GM19395 (cell line): Measurements from ENCODE around the gene CTCF.
A peak's percentile ranks its signal among the peaks of the same experiment; 100 is the strongest.

Experiments
- ATAC-seq: cut with Tn5 transposase; IDR thresholded peaks from one replicate; pipeline ENCODE4 v1.9.1; 2021; ENCODE audit warnings: mild to moderate bottlenecking, moderate library complexity; ENCODE audit not compliant: unreplicated experiment

CTCF gene

DNA sequence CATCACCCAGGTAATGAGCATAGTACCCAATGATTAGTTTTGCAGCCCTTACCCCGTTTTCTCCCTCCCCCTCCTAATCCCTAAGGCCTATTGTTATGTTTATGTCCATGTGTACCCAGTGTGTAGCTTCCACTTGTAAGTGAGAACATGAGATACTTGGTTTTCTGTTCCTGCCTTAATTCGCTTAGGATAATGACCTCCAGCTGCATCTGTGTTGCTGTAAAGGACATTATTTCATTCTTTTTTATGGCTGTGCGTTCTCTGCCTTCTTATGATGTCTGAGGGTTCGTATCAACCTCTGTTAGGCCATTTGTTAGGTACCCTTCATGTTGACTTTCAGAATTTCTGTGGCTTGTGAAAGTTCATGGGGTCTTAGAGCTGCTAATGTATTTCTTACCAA lies 31.0 kb downstream of the CTCF start:
- ATAC-seq, result no peak

DNA sequence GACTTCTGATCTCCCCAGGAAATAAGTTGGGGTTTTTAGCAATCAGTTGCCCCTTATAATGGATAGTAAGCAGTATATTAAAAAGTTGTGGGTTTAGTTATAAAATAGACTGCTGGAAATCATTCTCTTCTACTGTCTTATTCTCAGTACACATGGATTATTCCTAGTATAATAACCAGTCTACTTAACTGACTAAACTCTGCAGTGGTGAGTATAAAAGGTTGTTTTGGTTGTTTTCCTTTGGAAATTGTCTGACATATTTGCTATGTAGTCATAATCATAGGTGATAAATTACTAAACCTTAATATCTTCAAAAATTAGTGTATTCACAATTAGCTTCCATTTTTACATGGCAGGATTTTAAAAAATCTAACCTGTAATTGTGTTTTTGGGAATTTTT lies 31.4 kb downstream of the CTCF start:
- no peak for ATAC-seq

DNA sequence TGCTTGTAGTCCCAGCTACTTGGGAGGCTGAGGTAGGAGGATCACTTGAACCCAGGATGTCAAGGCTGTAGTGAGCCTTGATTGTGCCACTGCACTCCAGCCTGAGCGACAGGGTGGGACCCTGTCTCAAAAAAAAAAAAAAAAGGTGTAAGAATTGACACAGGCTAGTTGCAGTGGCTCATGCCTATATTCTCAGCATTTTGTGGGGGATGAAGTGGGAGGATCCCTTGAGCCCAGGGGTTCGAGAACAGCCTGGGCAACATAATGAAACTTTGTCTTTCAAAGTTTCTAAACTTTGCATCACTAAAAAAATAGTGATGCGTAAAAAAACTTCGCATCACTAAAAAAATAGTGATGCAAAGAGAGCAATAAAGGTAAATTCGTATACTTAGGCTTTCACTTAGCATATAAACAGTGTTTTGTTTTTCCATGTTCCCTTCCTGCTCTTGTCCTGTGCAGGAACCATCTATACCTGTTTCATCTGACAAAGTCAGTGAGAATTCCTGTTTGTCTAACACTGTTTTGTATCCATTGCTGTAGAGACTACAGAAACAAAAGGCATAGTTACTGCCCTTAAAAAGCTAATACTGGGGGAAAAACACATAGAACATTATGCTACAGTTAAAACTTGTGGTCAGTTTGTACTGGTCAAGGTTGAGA lies 32.1 kb downstream of the CTCF start:
- no peak for ATAC-seq

DNA sequence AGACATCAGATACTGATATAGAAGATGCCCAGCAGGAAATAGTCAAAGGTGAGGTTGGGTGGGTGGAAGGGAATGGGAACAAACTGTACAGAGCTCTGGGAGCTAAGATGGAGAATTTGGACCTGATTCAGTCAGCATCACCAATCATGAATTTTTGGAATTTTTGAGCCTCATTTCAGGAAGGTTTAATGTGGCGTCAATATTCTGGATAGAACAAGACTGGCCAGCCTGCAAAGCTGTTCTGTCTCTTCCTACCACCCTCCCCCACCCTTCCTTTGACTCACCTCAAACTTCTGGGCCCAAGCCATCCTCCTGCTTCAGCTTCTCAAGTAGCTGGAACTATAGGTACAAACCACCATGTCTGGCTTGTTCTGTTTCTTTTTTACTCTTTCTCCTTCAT lies 32.6 kb downstream of the CTCF start:
- no peak for ATAC-seq

DNA sequence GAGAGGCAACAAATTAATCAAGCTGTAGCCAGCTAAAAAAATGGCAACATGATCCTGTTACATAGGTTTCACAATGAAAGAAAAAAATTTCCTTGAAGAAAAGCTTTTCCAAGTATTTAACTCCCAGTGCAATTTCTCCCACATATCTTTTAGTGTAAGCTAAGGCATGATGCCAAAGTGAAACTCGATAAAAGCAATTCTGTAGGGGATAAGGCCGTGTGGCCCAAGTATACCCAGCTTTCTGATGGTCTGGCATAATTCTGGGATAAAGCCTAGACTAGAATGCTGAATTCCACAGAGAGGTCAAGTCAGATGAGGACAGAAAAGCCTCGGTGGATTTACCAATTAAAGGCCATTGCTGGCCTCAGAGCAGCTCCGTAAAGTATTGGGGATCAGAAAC lies 36.2 kb downstream of the CTCF start:
- no peak for ATAC-seq

DNA sequence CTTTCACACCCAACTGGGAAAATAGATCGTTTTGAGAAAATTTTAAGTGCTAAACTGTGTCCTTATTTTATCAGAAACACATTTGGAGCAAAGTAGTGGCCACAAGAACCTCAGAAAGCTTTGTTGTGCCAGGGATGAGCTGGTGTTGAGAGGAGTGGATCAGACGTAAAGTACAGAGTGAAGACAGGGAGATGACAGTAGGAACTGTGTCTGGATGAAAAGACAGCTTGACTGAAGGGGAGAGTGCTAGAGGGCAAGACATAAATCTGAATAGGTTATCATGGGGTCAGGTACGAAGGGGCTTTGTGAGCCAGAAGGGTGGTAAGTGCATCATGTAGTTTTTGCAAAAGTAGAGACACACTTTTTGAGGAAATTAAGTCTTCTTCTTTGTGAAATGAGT lies 43.3 kb downstream of the CTCF start:
- no peak for ATAC-seq

DNA sequence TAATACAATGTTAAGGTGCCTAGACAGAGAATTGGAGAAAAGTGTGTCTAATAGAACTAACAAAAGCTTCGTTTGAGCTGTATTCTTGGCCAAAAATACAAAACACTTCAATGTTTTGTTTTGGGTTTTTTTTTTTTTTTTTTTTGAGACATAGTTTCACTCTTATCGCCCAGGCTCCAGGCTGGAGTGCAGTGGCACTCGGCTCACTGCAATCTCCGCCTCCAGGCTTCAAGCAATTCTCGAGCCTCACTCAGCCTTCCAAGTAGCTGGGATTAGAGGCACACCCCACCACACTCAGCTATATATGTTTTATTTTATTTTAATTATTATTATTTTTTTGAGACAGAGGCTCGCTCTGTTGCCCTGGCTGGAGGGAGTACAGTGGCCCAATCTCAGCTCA lies 44.3 kb downstream of the CTCF start:
- no peak for ATAC-seq

DNA sequence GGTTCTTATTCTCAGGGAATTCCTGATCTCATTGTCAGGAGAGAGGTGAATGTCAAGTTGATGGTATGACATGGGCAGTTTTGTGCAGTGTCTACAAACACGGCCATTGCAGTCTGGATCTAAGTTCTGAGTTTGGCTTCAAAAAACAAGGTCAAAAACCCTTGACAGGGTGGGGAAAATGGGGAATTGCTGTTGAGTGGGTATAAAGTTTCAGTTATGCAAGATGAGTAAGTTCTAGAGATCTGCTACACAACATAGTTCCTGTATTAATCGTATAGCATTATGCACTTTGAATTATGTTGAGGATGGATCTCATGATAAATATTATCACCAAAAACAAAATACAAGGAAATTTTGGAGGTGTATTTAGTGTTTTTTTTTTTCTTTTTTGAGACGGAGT lies 46.0 kb downstream of the CTCF start:
- no peak for ATAC-seq

DNA sequence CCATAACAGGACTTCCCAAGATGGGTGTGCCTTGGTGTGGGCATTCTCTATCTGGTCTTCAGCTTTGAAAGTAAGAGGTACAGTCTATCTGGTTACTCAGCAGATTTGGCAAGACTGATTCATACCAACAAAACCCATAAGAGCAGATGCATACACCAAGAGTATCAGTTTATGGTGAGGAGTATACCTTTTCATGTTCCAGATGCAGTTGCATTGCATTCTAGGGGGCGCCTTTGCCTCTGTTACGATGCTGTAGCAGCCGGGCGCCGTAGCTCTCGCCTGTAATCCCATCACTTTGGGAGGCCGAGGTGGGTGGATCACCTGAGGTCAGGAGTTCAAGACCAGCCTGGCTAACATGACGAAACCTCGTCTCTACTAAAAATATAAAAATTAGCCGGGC lies 51.5 kb downstream of the CTCF start:
- ATAC-seq, result no peak

DNA sequence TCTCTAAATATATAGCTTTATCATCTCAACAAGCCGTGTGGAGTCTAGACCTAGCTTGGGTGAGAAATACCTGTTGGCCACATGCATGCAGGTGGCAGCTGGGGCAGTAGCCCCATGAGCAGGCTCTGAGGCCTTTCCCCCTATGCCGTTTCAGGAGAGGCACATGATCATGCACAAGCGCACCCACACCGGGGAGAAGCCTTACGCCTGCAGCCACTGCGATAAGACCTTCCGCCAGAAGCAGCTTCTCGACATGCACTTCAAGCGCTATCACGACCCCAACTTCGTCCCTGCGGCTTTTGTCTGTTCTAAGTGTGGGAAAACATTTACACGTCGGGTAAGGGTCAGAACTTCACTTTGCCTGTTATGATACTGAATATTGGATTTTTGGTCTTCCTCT lies 65.9 kb downstream of the CTCF start:
- no peak for ATAC-seq

DNA sequence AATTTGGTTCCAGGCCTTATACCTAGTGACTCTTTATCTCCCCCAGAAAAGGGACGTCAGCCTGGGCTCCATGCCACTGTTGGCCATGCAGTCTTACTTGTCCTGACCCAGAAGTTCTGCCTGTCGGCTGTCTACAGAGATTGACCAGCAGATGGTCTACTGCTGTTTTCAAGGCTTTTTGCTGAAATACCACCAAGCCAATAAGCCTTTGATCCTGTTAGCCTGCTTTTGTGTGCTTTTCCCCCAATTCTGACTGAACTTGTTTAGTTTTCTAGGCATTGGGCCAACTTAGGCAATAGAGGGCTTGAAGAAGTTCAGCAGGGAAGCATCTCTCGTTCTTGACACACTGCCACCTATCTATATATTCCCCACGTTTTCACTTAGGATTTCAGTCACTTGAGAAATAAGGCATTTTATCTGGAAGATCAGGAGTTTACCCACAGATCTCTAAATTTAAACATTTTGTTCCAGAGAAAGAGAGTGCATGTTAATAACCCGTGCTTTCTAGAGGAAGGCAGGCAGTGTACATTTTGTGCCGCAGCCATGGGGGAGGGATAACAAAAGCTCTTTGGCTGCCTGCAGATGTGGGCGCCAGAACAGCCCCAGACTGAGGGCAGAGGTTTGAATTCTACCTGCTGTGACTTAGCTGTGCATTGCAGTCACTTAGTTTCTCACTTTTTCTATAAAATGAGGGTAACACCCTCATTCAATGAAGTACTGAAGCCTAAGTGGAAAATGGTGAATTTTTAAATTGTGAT lies 70.3 kb downstream of the CTCF start:
- ATAC-seq, result no peak

DNA sequence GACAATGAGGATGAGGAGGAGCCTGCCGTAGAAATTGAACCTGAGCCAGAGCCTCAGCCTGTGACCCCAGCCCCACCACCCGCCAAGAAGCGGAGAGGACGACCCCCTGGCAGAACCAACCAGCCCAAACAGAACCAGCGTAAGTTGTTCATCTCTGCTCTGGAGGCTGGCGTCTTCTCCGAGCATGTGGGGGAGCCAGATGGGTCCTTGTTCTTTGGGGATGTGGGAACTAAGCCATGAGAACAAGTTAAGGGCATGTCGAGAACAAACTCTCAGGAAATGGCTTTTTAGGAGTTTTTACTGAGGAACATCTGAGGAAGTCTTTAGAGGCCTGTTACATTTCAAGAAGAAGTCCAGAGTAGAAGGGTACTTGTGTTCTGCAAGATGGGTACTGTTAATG lies 74.4 kb downstream of the CTCF start:
- no peak for ATAC-seq

DNA sequence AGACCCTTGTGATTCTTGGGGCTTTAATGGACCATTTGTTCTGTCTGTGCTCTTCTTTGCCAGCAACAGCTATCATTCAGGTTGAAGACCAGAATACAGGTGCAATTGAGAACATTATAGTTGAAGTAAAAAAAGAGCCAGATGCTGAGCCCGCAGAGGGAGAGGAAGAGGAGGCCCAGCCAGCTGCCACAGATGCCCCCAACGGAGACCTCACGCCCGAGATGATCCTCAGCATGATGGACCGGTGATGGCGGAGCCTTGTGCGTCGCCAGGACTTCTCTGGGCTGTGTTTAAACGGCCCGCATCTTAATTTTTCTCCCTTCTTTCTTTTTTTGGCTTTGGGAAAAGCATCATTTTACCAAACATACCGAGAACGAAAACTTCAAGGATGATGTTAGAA lies 75.3 kb downstream of the CTCF start:
- ATAC-seq, result no peak

DNA sequence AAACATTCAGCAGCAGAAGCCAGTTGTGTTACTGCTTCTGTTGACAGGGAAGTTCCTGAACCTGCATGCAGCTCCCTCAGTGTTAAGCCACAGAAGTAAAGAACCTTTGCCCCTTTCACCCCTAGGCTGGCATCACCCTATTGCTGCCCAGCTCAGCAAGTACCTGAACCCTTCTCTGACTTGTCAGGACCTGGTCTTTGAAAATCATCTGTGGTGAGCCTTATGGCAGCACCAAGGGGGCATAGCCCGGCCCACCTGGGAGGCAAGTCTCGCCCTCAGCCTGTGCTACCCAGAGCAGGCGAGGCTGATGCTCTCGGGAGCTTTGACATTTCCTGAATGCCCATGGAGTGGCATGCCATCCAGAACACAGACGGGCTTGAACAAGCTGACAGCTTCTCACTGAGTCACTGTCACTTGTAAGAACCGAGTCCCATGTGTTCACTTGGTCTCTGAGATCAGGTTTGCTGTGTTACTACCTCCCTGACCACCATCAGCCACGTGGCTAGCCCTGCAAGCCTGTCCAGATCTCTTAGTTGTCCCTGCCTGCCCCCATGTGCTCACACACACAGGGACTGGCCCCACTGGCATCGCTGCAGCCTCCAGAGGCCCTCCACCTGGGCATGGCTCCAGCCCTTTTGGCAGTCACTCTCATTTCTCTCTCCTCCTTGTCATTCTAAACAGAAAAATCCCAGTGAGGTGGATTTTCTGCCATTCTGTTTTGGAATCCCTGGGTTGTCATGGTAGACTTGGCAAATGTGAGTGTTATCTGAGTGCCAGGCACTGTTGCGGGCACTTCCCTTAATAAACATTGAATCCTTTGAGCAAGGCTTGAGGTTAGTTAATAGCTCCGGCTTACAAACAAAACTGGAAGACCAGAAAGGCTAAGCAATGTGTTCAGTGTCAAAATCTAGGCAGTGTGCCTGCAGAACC lies 79.7 kb downstream of the CTCF start:
- ATAC-seq, result no peak

DNA sequence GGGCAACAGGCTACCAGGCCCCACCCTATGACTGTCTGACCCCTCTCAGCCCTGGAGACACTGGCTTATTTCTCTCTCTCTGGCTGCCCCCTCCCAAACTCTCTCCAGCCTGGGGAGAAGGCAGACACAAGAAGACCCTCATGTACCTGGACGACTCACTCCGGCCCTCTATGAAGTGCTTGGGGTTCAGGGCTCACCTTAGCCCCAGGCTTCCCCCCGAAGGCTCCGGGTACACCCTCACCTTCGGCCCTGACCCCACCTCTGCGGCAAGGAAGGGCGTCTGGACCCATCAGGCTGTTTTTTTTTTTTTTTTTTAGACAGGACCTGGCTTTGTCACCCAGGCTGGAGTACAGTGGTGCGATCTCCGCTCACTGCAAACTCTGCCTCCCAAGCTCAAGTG lies 81.7 kb downstream of the CTCF start:
- ATAC-seq, result no peak

DNA sequence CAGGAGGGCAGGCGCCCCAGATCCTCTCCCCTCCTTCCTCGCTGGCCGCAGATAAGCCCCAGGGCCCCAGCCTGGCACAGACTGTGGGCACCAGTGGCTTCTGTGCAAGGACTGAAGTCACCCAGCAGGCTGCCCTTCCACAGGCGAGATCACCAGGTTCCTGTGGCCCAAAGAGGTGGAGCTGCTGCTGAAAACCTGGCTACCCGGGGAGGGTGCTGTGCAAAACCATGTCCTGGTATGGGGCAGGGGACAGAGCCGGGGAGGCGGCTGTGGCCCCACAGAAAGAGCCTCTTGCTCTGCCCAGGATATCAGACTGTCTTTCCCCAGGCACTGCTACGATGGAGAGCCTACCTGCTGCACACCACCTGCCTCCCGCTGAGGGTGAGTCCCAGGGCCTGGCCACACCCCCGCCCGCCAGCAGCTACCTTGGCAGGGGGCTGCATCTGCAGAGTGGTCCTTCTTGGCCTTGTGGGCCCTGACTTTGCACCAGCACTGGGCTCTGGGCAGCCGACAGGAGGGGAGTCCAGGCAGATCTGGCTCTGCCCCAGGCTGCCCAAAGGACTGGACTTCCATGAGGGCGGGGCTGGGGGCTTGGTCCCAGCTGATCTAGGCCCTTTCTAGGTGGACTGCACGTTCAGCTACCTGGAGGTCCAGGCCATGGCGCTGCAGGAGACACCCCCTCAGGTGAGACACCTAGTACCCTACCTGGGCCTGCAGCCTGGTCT lies 83.2 kb downstream of the CTCF start:
- peak; percentile 12 for ATAC-seq

DNA sequence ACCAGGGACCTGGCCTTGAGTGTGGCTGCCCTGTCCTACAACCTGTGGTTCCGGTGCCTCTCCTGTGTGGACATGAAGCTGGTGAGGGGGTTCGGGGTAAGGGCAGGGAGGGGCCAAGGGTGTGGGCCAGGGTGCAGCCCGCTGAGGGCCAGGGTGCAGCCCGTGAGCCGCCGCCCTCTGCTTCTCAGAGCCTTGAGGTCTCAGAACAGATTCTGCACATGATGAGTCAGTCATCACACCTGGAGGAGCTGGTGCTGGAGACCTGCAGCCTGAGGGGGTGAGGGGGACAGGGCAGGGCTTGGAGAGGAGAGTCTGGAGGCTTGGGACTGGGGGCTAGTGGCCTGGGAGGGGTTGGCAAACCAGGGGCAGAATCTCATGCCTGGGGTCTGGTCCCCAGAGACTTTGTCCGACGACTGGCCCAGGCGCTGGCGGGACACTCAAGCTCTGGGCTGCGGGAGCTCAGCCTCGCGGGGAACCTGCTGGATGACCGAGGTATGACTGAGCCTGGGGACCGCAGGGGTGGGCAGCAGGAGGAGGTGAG lies 84.9 kb downstream of the CTCF start:
- no peak for ATAC-seq

DNA sequence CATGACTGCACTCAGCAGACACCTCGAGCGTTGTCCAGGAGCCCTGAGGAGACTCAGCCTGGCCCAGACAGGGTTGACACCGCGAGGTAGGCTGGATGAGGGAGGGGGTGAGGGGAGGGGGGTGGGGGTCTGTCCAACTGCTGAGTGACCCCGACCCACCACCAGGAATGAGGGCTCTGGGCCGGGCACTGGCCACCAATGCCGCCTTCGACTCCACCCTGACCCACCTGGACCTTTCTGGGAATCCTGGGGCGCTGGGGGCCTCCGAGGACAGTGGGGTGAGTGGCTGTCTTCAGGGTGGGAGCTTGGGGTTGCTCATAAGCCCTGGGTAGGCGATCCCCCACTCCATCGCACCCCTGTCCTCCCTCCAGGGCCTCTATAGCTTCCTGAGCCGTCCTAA lies 85.4 kb downstream of the CTCF start:
- no peak for ATAC-seq

DNA sequence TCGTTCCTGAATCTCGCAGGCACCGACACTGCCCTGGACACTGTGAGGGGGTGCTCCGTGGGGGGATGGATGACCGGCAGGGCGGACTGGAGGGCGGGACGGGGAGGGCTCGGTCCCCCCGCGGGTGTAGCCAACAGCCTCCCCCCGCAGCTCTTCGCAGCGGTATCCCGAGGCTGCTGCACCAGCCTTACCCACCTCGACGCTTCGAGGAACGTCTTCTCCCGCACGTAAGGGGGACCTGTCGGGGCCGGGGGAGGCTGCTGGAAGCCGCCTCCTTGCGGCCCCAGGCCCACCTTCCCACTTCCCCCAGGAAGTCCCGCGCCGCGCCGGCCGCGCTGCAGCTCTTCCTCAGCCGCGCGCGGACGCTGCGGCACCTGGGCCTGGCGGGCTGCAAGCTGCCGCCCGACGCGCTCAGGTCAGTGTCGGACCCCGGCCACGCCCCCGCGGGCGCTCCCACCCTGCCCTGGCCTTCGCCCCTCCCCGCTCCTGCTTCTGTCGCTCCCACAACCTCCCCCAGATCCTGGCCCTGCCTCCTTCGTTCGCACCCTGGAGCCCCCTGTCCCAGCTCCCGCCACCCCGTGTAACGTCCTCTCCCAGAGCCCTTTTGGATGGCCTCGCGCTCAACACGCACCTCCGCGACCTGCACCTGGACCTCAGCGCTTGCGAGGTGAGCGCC lies 85.9 kb downstream of the CTCF start:
- no peak for ATAC-seq

DNA sequence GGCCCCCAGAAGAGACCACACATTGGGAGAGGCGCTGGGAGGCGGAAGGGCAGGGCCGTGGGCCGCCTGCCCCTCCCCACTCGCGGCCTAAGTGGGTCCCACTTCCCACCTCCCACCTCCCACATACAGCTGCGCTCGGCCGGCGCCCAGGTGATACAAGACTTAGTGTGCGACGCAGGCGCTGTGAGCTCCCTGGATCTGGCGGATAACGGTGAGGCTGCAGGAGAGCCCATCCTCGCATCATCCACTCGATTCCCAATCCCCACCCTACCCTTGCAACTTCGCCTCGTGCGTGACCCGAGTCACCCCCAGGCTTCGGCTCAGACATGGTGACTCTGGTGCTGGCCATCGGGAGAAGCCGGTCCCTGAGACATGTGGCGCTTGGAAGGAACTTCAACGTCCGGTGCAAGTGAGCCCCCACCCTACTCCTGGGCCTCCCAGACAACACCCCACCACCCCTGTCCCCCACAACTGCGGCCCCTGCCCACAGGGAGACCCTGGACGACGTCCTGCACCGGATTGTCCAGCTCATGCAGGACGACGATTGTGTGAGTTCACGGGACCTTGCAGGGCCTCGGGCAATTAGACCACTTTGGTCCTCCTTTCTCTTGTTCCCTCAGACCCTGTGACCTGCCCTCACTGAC lies 86.6 kb downstream of the CTCF start:
- ATAC-seq, result no peak
